Measurements from ENCODE around the gene ZNF735. TPM values are rescaled to one million over a fixed set of nuclear protein-coding genes. Genes with fewer than 3 reads are reported as not detected.

ZNF735 gene
- total RNA-seq, 4 donors from 2014 or later = not detected

DNA sequence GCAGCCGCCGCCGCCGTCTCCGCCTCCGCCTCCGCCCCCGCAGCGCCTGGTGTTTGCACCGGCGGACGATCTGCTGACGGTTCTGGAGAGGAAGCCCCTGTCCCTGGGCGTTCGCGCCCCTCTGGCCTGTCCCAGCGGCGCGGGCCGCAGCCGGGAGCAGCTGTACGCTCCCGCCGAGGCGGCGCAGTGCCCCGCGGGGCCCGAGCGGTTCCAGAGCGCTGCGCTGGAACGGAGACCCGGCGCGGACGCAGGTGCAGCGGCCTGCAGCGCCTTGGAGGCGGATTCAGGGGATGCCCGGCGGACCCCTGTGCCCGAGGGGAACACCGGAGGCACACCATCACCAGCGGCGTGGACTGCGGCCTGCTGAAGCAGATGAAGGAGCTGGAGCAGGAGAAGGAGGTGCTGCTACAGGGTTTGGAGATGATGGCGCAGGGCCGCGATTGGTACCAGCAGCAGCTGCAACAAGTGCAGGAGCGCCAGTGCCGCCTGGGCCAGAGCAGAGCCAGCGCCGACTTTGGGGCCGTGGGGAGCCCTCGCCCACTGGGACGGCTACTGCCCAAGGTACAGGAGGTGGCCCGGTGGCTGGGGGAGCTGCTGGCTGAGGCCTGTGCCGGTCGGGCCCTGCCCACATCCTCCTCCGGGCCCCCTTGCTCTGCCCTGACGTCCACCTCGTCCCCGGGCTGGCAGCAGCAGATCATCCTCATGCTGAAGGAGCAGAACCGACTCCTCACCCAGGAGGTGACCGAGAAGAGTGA is 24.8 kb upstream of the ZNF735 start:
- 22 to 59% methylated on average over 16 to 29 of the region's 66 CpGs for WGBS, 2 donors
- intact Hi-C loops (cut with DNase I) = loop anchor here (5.0 kb wide), 1 partner anchor 440 kb away; no protein-coding TSS in a partner anchor
- no peak for TF ChIP-seq POLR2A (IDR thresholded peaks at IDR 0.05)
- no peak for TF ChIP-seq CTCF (IDR thresholded peaks at IDR 0.05)

DNA sequence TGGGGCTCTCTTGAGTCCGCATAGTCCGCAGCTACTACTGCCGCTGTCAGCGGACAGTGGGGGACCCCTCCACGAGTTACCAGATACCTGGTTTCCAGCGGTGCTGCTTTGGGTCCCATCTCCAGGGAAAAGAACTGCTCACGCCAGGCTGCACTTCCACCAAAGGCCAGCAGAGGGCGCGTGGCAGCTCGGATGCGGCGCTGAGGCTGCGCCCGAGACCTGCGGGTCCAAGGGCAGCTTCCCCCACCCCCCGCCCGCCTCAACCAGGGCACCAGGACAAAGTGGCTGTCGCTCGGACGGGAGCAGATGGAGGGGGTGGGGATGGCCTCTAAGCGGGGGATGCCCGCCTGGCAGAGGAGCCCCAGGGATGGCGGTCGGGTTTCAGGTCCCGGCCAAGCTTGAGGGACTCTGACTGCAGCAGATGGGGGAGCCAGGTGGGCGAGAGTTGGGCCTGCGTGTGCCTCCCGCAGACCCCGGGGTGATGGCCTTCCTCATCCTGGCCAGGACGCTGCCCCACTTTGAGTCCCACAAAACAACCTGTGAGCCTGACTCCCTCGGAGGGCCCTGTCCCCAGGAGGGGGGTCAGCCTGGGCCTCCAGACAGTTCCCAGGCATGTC is 23.8 kb upstream of the ZNF735 start:
- no peak overlapping the region for H3K4me3 ChIP-seq (replicated peaks in 1 of 3)
- no peaks in the 10 kb centered on the region for H3K9me3 ChIP-seq
- TF ChIP-seq POLR2A (IDR thresholded peaks at IDR 0.05) (no peak), CTCF (IDR thresholded peaks at IDR 0.05) (peak; percentile 16 to 59 (median 28))
- no peak overlapping the region for H3K27ac ChIP-seq
- DNase-seq = no peak
- no peaks in the 10 kb centered on the region for H3K4me1 ChIP-seq
- no peaks in the 10 kb centered on the region for H3K27me3 ChIP-seq
- no peaks in the 10 kb centered on the region for H3K36me3 ChIP-seq
- WGBS, 2 donors = 23 to 36% methylated on average over 7 to 10 of the region's 31 CpGs
- intact Hi-C loops (cut with DNase I) = loop anchor here (5.0 kb wide), 1 partner anchor 439 kb away; no protein-coding TSS in a partner anchor

More for the DNA sequence above, 24.8 kb upstream of the ZNF735 start:
- Histone ChIP-seq H3K27me3 (no peaks in the 10 kb centered on the region), H3K4me3 (replicated peaks in 1 of 3) (no peak overlapping the region), H3K4me1 (no peaks in the 10 kb centered on the region), H3K27ac (no peak overlapping the region), H3K36me3 (no peaks in the 10 kb centered on the region), H3K9me3 (no peaks in the 10 kb centered on the region)
- no peak for DNase-seq

- H3K36me3 ChIP-seq = no peaks in the 10 kb centered on the region
- no peak overlapping the region for H3K27ac ChIP-seq
- intact Hi-C loops (cut with DNase I) = loop anchor here (5.0 kb wide), 1 partner anchor 438 kb away; no protein-coding TSS in a partner anchor
- H3K4me1 ChIP-seq = no peaks in the 10 kb centered on the region
- no peaks in the 10 kb centered on the region for H3K27me3 ChIP-seq
- TF ChIP-seq POLR2A (IDR thresholded peaks at IDR 0.05) = no peak
- TF ChIP-seq CTCF (IDR thresholded peaks at IDR 0.05) = no peak
- H3K9me3 ChIP-seq = no peaks in the 10 kb centered on the region
- DNase-seq = no peak
- 91 to 98% methylated on average over 9 to 12 of the region's 13 CpGs for WGBS, 2 donors
- no peak overlapping the region for H3K4me3 ChIP-seq (replicated peaks in 1 of 3)
Measured at GRCh38 chr7:64183827-64184372, 23.1 kb upstream of the ZNF735 start.

DNA sequence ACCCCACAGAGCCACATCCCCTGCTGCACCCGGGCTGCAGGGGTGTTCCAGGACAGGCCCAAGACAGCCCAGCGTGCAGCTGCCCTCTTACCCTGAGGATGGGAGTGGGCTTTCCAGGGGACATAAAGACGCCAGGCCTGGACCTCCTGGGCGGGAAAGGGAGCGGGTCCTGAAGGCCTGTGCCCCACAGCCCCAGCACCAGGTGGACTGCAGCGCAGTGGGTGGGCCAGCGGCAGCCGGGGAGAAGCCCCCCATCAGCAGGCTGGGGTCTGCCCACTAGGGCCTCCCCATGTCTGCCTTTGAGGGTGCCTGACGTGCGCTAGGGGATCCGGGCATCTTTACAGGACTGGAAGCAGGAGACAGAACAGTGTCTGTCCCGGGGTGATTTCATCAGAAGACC is 22.6 kb upstream of the ZNF735 start:
- WGBS, 2 donors = 80 to 95% methylated on average over 4 to 10 of the region's 12 CpGs
- Histone ChIP-seq H3K4me3 (replicated peaks in 1 of 3) (no peak overlapping the region), H3K36me3 (no peaks in the 10 kb centered on the region), H3K9me3 (no peaks in the 10 kb centered on the region), H3K4me1 (no peaks in the 10 kb centered on the region), H3K27ac (no peak overlapping the region), H3K27me3 (no peaks in the 10 kb centered on the region)
- intact Hi-C loops (cut with DNase I) = loop anchor here (5.0 kb wide), 1 partner anchor 438 kb away; no protein-coding TSS in a partner anchor
- TF ChIP-seq POLR2A (IDR thresholded peaks at IDR 0.05) (no peak), CTCF (IDR thresholded peaks at IDR 0.05) (no peak)
- DNase-seq = no peak

- DNase-seq = no peak
- no peak overlapping the region for H3K4me3 ChIP-seq (replicated peaks in 1 of 3)
- H3K9me3 ChIP-seq = no peaks in the 10 kb centered on the region
- H3K27me3 ChIP-seq = no peaks in the 10 kb centered on the region
- TF ChIP-seq CTCF (IDR thresholded peaks at IDR 0.05) (no peak), POLR2A (IDR thresholded peaks at IDR 0.05) (no peak)
- H3K36me3 ChIP-seq = no peaks in the 10 kb centered on the region
- intact Hi-C loops (cut with DNase I) = no loop called here
- WGBS, 2 donors = 57 to 68% methylated on average over 3 of the region's 3 CpGs
- no peak overlapping the region for H3K27ac ChIP-seq
- no peaks in the 10 kb centered on the region for H3K4me1 ChIP-seq
Measured at GRCh38 chr7:64187408-64187807, 19.6 kb upstream of the ZNF735 start.

Measured in thyroid gland (tissue), 4 donors.